IMR-90 (cell line): ENCODE data around the gene GRK5. TPM values are rescaled to one million over a fixed set of nuclear protein-coding genes. Genes with fewer than 3 reads are reported as not detected.
A peak's percentile ranks its signal among the peaks of the same experiment; 100 is the strongest.

Experiments used
- ATAC-seq: fragments of 200-7000 bp; cut with Tn5 transposase; 2 replicates; pipeline ENCODE4 v1.9.1; 2020; ENCODE audit warnings: low read depth, mild to moderate bottlenecking, moderate library complexity
- BruUV-seq: library from RNA; stranded (reverse); fragments of 400-500 nt; replicated peaks from 2 replicates; lab custom pipeline; 2021; lab: Mats Ljungman, UMichigan
- CTCF ChIA-PET: fragments of 300-600 bp; formaldehyde crosslinking; extraction: SDS; loops from one replicate; lab custom pipeline; 2021; ENCODE audit warnings: antibody characterized with exemption; lab: Yijun Ruan, JAX
- POLR2A ChIA-PET: fragments of 300-600 bp; sonication (Branson Sonifier 250); formaldehyde crosslinking; loops from one replicate; lab custom pipeline; 2022; ENCODE audit warnings: antibody characterized with exemption; ENCODE audit not compliant: unreplicated experiment; lab: Charles Lee
- DNase-seq: peaks from one replicate; pipeline ENCODE4 v3.0.0; 2013
- H2AFZ ChIP-seq: replicated peaks from 2 replicates; pipeline ENCODE3; 2013; ENCODE audit warnings: low read length, mild to moderate bottlenecking; ENCODE audit not compliant: poor library complexity
- H2AK5ac ChIP-seq: 2 replicates; pipeline ENCODE4 v1.6.1; 2013; ENCODE audit warnings: low read depth, low read length, inconsistent platforms
- H2AK9ac ChIP-seq: replicated peaks from 2 replicates; pipeline ENCODE3; 2013; ENCODE audit warnings: mild to moderate bottlenecking, low read depth, low read length, moderate library complexity; ENCODE audit not compliant: poor library complexity
- H2BK120ac ChIP-seq: 2 replicates; pipeline ENCODE4 v1.6.1; 2013; ENCODE audit warnings: low read depth, low read length, inconsistent platforms
- H2BK15ac ChIP-seq: 3 replicates; pipeline ENCODE4 v1.6.1; 2013; ENCODE audit warnings: low read depth, low read length, inconsistent platforms
- H2BK20ac ChIP-seq: 2 replicates; pipeline ENCODE4 v1.6.1; 2013; ENCODE audit warnings: low read depth, mild to moderate bottlenecking, inconsistent platforms, low read length, moderate library complexity
- H2BK5ac ChIP-seq: 2 replicates; pipeline ENCODE4 v1.6.1; 2013; ENCODE audit warnings: mild to moderate bottlenecking, low read depth, low read length, inconsistent platforms; ENCODE audit not compliant: poor library complexity, severe bottlenecking
- H3K14ac ChIP-seq: replicated peaks from 2 replicates; pipeline ENCODE4 v1.6.1; 2013; ENCODE audit warnings: low read depth, low read length, inconsistent platforms
- H3K18ac ChIP-seq: 2 replicates; pipeline ENCODE4 v1.6.1; 2013; ENCODE audit warnings: low read depth, low read length, control low read depth
- H3K23ac ChIP-seq: 2 replicates; pipeline ENCODE4 v1.6.1; 2013; ENCODE audit warnings: low read depth, low read length, inconsistent platforms
- H3K27ac ChIP-seq: 2 replicates; pipeline ENCODE4 v1.5.1; 2013; ENCODE audit warnings: mild to moderate bottlenecking, control low read depth, low read length; ENCODE audit not compliant: insufficient read depth
- H3K27me3 ChIP-seq: 2 replicates; pipeline ENCODE4 v1.6.1; 2013; ENCODE audit warnings: low read length; ENCODE audit not compliant: control insufficient read depth, insufficient read depth
- H3K36me3 ChIP-seq: 2 replicates; pipeline ENCODE4 v1.6.1; 2013; ENCODE audit warnings: low read length, mixed read lengths; ENCODE audit not compliant: control insufficient read depth, insufficient read depth
- H3K4ac ChIP-seq: 2 replicates; pipeline ENCODE4 v1.6.1; 2013; ENCODE audit warnings: low read depth, low read length, inconsistent platforms
- H3K4me1 ChIP-seq: 2 replicates; pipeline ENCODE4 v1.6.1; 2013; ENCODE audit warnings: low read length, mixed read lengths; ENCODE audit not compliant: control insufficient read depth, insufficient read depth
- H3K4me2 ChIP-seq: 2 replicates; pipeline ENCODE4 v1.6.1; 2013; ENCODE audit warnings: low read depth, mild to moderate bottlenecking, control low read depth, low read length, moderate library complexity
- H3K4me3 ChIP-seq: 2 replicates; pipeline ENCODE4 v1.5.1; 2013; ENCODE audit warnings: low read depth, mild to moderate bottlenecking, control low read depth, low read length, moderate library complexity; ENCODE audit not compliant: insufficient read depth
- H3K56ac ChIP-seq: 2 replicates; pipeline ENCODE4 v1.6.1; 2013; ENCODE audit warnings: low read length, inconsistent platforms; ENCODE audit not compliant: insufficient read depth; ENCODE audit errors: extremely low read depth
- H3K79me1 ChIP-seq, 2 experiments: 2 replicates each; pipeline ENCODE4 v1.6.1; 2013; ENCODE audit warnings: low read length in 2 of 2, inconsistent platforms in 1 of 2, low read depth in 1 of 2
- H3K9ac ChIP-seq: 2 replicates; pipeline ENCODE4 v1.6.1; 2013; ENCODE audit warnings: low read depth, low read length, control low read depth
- H3K9me1 ChIP-seq: 2 replicates; pipeline ENCODE4 v1.6.1; 2013; ENCODE audit warnings: low read length, inconsistent platforms; ENCODE audit not compliant: insufficient read depth
- H3K9me3 ChIP-seq: 2 replicates; pipeline ENCODE4 v1.6.1; 2013; ENCODE audit warnings: low read length; ENCODE audit not compliant: control insufficient read depth, insufficient read depth
- H4K20me1 ChIP-seq: 2 replicates; pipeline ENCODE4 v1.6.1; 2013; ENCODE audit warnings: low read length, inconsistent platforms; ENCODE audit not compliant: insufficient read depth
- H4K5ac ChIP-seq: 2 replicates; pipeline ENCODE4 v1.6.1; 2013; ENCODE audit warnings: mild to moderate bottlenecking, low read depth, low read length, control low read depth
- H4K8ac ChIP-seq, 2 experiments: 2 replicates each; pipeline ENCODE4 v1.6.1; 2013; ENCODE audit warnings: low read depth in 2 of 2, low read length in 2 of 2, control low read depth in 1 of 2, inconsistent platforms in 1 of 2
- H4K91ac ChIP-seq: 2 replicates; pipeline ENCODE4 v1.6.1; 2013; ENCODE audit warnings: low read depth, low read length, inconsistent platforms; ENCODE audit not compliant: insufficient read depth
- BHLHE40 ChIP-seq: fragments of 150-350 bp; IDR thresholded peaks from 2 replicates; pipeline ENCODE4 v1.6.1; 2016; ENCODE audit warnings: mild to moderate bottlenecking, low read depth, low read length
- CEBPB ChIP-seq: IDR thresholded peaks from 2 replicates; pipeline ENCODE4 v1.6.1; 2012; ENCODE audit warnings: low read depth, low read length, improper control_type of control experiment
- CHD1 ChIP-seq: IDR thresholded peaks from 2 replicates; pipeline ENCODE4 v1.6.1; 2012; ENCODE audit warnings: low read depth, low read length, improper control_type of control experiment
- CTCF ChIP-seq: conservative IDR thresholded peaks from 2 replicates; pipeline ENCODE4 v1.5.1; 2012; ENCODE audit warnings: mild to moderate bottlenecking, low read depth, low read length, improper control_type of control experiment
- ELK1 ChIP-seq: fragments of 150-350 bp; IDR thresholded peaks from 2 replicates; pipeline ENCODE4 v1.6.1; 2016; ENCODE audit warnings: low read depth, mild to moderate bottlenecking, low read length, moderate library complexity, borderline replicate concordance
- FOS ChIP-seq: fragments of 150-350 bp; IDR thresholded peaks from 2 replicates; pipeline ENCODE4 v1.6.1; 2016; ENCODE audit warnings: low read depth, low read length
- MAFK ChIP-seq: IDR thresholded peaks from 2 replicates; pipeline ENCODE4 v1.6.1; 2012; ENCODE audit warnings: low read depth, low read length, improper control_type of control experiment
- MAZ ChIP-seq: IDR thresholded peaks from 2 replicates; pipeline ENCODE4 v1.6.1; 2012; ENCODE audit warnings: low read depth, mild to moderate bottlenecking, low read length, improper control_type of control experiment, moderate library complexity, borderline replicate concordance
- MXI1 ChIP-seq: IDR thresholded peaks from 2 replicates; pipeline ENCODE4 v1.6.1; 2012; ENCODE audit warnings: low read depth, mild to moderate bottlenecking, low read length, moderate library complexity, borderline replicate concordance
- NFE2L2 ChIP-seq: fragments of 150-350 bp; IDR thresholded peaks from 2 replicates; pipeline ENCODE4 v1.6.1; 2016; ENCODE audit warnings: low read depth, mild to moderate bottlenecking, low read length
- POLR2A ChIP-seq: IDR thresholded peaks from 2 replicates; pipeline ENCODE4 v1.6.1; 2012; ENCODE audit warnings: mild to moderate bottlenecking, low read depth, low read length
- RAD21 ChIP-seq: IDR thresholded peaks from 2 replicates; pipeline ENCODE4 v1.6.1; 2012; ENCODE audit warnings: low read length, improper control_type of control experiment
- RCOR1 ChIP-seq: IDR thresholded peaks from 2 replicates; pipeline ENCODE4 v1.6.1; 2012; ENCODE audit warnings: mild to moderate bottlenecking, low read length, improper control_type of control experiment; ENCODE audit not compliant: insufficient replicate concordance
- RFX5 ChIP-seq: IDR thresholded peaks from 2 replicates; pipeline ENCODE4 v1.8.0; 2012; ENCODE audit warnings: low read depth, mild to moderate bottlenecking, low read length, moderate library complexity
- SMC3 ChIP-seq: fragments of 150-350 bp; IDR thresholded peaks from 2 replicates; pipeline ENCODE4 v1.6.1; 2016; ENCODE audit warnings: low read depth, mild to moderate bottlenecking, antibody characterized with exemption, low read length, moderate library complexity
- USF2 ChIP-seq: fragments of 150-350 bp; IDR thresholded peaks from 2 replicates; pipeline ENCODE4 v1.6.1; 2017; ENCODE audit warnings: mild to moderate bottlenecking, antibody characterized with exemption, low read length, low read depth
- WGBS, 2 experiments: methylation state at CpG; one replicate each; pipeline versions ENCODE4 v1.1.5 to v1.1.7; 2013; ENCODE audit warnings: missing lambda C conversion rate in 2 of 2; ENCODE audit not compliant: insufficient read length in 1 of 2; ENCODE audit errors: extremely low coverage in 2 of 2; 5-methylcytosine and 5-hydroxymethylcytosine counted together
- dilution Hi-C: fragments of 300-500 bp; cut with HindIII; formaldehyde crosslinking; loops from one replicate; pipeline ENCODE4 v1.14.3; 2018; ENCODE audit warnings: low sequenced_read_pairs; ENCODE audit not compliant: unreplicated experiment
- in situ Hi-C: fragments of 300-500 bp; cut with MboI; formaldehyde crosslinking; loops from 3 replicates; pipeline ENCODE4 v1.14.3; 2019; ENCODE audit warnings: low sequenced_read_pairs, inconsistent platforms, mixed read lengths
- intact Hi-C: fragments of 100-400 bp; cut with micrococcal nuclease; formaldehyde crosslinking; loops from 2 replicates; pipeline ENCODE4 v1.10.0; 2022
- polyA plus RNA-seq, 3 experiments: library from polyadenylated mRNA; depleted of rRNA; stranded (reverse); fragments of >200 nt; gene quantifications; 2 replicates each; pipeline ENCODE4 v1.2.3, GENCODE V29; 2012; ENCODE audit warnings: low replicate concordance in 1 of 3
- total RNA-seq: library from RNA; depleted of rRNA; stranded (reverse); fragments of >200 nt; gene quantifications from 2 replicates; pipeline ENCODE4 v1.2.3, GENCODE V29; 2012

The GRK5 gene
- total and polyA plus RNA-seq, 2 of the 4 experiments (the other 2 are of a cell fraction): 12.9 to 16.3 TPM

DNA sequence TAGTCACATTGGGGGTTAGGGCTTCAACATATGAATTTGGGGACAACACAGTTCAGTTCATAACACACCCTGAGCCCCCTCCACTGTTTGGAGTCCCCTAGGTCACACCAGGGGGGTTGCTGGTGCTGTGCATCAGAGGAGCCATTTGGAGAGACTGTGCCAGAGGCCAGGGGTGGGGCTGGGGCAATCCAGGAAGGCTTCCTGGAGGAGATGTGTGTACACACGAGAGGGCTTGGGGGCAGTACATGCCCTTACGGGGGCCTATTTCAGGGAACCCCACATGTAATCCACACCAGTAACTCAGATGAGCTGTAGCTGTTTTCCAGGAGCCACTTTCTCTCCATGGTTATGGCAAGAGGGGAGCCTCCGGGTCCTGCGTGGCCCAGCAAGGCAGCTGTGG is 151.7 kb downstream of the GRK5 start:
- CTCF ChIA-PET: no interaction called here
- 83% methylated on average over 2 of the region's 4 CpGs; no CpG with 5 or more reads in 1 of the 2 experiments for WGBS, 2 experiments
- Histone ChIP-seq H3K27ac (no peak overlapping the region), H2AK9ac (no peak overlapping the region), H4K91ac (no peak overlapping the region), H2BK120ac (no peak overlapping the region), H3K23ac (no peak overlapping the region), H4K20me1 (peaks cover 61% of the 10 kb centered on the region), H3K9ac (no peak overlapping the region), H2BK20ac (no peak overlapping the region), H2AK5ac (0 out of 2 replicates have a peak overlapping the region, but pooled peaks have one; percentile 17), H3K14ac (no peak overlapping the region), H3K18ac (no peak overlapping the region), H3K4ac (no peak overlapping the region), H3K4me3 (no peak overlapping the region), H3K79me1 (peaks cover 10 to 77% of the 10 kb centered on the region in 2 experiments; a peak in 3 of 4 replicates), H2BK15ac (no peak overlapping the region), H3K4me1 (peaks cover 13% of the 10 kb centered on the region; the same call in 1 of the 2 replicates), H3K9me3 (0 out of 2 replicates have a peak, but pooled peaks cover 2% of the 10 kb centered on the region), H2AFZ (no peak overlapping the region), H4K5ac (no peak overlapping the region), H2BK5ac (no peak overlapping the region), H3K9me1 (peaks cover 21% of the 10 kb centered on the region), H3K36me3 (peaks cover 23% of the 10 kb centered on the region), H3K56ac (no peak overlapping the region), H3K27me3 (no peaks in the 10 kb centered on the region), H4K8ac (no peak overlapping the region), H3K4me2 (no peak overlapping the region)
- intact Hi-C loops (no loop called here), in situ Hi-C loops (no loop called here), dilution Hi-C loops (no loop called here)
- ATAC-seq (no peak), DNase-seq (no peak)
- BruUV-seq: no TSS peak
- POLR2A ChIA-PET: no interaction called here
- TF ChIP-seq MAFK (no peak), FOS (no peak), RFX5 (no peak), USF2 (no peak), MXI1 (no peak), ELK1 (no peak), RCOR1 (no peak), MAZ (no peak), NFE2L2 (no peak), CHD1 (no peak), CEBPB (no peak), CTCF (no peak), BHLHE40 (no peak), SMC3 (no peak), POLR2A (no peak), RAD21 (no peak)
